Stimulated activated CD4-positive, alpha-beta T cell treated with anti-CD3 and anti-CD28 coated beads, Interleukin-4, amount 100 ng/mL, for 4 hours (primary cell): ENCODE measurements around the gene VSIG10L.

Source experiments
- DNase-seq, 2 experiments: peaks; one replicate each; pipeline ENCODE4 v3.0.0-alpha.2; 2020

Gene VSIG10L

GRCh38 chr19:51311351-51312257 is 30.3 kb downstream of the VSIG10L start, which contains the start of gene IGLON5:
IGLON5 (plus strand) TSS chr19:51311644; CDS start chr19:51311848, 204 bp downstream.
- DNase-seq: no peak

DNA sequence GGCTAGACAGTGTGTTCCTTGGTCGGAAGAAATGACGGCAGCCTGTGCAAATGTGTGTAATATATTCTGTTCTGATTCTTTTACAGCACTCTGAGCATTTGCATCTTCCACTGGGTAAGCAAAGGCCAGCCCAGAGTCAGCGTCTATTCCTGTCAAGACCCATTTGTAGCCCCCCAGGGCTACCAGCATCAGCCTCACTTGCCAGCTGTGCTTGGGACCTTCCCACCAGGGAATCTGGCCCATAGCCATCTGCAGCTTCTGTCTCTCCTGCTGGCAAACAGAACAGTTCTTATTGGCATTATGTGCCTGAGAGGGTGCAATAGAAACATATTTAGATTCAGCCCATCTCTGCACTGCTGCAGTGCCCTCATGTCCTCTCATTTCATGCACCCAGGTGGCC is 36.5 kb downstream of the VSIG10L start:
- no peak for DNase-seq

DNA sequence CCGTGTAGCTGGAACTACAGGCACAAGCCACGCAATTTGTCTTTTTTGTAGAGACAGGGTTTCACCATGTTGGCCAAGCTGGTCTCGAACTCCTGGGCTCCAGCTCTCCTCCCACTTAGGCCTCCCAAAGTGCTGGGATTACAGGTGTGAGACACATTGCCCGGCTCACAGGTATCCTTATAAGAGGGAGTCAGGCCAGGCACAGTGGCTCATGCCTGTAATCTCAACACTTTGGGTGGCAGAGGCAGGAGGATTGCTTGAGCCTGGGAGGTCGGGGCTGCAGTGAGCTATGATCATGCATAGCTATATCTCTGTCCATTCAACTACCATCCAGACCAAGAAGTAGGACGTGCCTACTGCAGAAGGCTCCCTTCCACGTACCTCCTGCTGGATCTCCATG is 40.7 kb downstream of the VSIG10L start:
- no peak for DNase-seq

DNA sequence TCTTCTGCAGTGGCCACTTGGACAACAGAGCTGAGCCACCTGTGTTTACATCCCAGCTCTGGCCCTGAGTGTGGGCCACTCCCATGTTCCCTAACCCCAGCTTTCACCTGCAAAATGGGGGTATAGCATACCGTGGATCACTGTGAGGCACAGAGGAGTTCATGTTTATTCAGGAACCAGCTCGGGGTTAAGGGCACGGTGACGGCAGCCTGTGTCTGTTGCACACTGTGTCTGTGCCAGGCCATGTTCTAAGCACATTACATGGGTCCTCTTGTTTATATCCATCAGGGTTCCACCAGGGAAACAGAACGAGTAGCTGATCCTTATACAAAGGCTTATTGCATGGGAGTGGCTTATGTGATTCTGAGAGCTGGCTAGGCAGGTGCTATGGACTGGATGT is 44.5 kb downstream of the VSIG10L start:
- DNase-seq: no peak

DNA sequence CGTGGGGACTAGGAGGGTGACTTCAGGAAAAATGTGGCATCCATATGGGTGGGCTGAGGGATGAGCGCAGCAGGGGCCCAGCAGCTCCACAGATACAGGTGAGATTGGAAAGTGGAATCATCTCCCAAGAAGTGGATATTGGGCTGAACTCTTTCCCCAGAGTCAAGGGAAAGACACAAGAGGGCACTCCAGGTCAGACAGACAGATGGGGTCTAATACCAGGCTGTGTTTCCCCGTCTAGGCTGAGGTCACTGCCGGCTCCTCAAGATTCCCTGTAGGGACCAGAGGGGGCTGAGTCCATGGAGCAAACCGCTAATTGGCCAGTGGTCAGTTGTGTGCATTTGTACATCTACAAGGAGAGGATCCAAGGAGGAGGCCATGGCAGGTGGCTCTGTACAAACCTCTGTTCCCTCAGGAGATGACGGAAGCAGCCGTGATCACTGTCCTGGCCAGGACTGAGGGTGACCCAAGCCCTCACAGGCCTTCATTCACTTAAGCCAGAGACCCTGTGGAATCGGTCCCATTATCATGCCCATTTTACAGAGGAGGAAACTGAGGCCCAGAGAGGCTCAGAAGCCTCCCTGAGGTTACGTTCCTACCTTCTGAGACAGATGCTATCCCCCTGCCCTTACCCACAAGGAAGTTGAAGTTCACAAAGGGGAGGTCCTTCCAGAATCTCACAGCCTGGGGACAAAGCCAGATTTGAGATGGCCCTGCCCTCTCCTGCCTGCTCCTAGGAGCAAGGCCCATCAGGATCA is 45.4 kb downstream of the VSIG10L start:
- DNase-seq: no peak

DNA sequence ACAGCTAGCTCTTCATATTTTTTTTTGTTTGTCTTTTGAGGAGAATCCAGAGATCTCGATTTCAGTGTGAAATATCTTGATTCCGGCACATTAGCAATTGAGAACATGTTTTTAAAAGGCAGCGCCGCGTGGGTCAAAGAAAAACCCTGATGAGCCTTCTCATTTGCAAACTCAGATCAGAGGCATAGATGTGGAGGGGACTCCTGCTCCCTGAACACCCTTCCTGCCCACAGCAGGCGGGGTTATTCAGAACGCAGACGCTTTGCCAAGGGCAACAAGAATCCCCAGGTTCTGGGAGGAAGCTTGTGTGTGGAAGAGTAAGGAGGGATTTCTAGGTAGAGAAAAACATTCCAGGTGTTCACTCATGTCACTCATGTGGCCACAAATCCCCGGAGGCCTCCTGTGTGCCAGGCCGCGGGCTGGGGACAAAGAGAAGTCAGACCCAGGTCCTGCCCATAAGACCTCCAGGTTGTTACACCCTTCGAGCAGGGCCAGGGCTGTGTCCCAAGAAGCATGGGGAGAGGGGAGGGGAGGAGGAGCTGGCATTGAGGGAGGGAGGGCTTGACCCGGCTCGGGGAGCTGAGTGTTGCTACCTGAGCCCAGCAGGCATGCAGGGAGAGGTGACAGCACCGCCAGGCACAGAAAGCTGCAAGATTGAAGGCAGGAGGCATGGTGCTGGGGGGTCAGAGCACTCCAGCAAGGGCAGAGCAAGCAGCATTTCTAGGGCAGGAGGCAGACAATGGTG is 46.4 kb downstream of the VSIG10L start:
- no peak for DNase-seq

- no peak for DNase-seq
These were observed 47.0 kb downstream of the VSIG10L start for GRCh38 chr19:51294977-51295375.

- DNase-seq: no peak
These were observed 47.5 kb downstream of the VSIG10L start for GRCh38 chr19:51294211-51294976.

GRCh38 chr19:51293571-51294210 is 48.2 kb downstream of the VSIG10L start:
- DNase-seq: no peak

DNA sequence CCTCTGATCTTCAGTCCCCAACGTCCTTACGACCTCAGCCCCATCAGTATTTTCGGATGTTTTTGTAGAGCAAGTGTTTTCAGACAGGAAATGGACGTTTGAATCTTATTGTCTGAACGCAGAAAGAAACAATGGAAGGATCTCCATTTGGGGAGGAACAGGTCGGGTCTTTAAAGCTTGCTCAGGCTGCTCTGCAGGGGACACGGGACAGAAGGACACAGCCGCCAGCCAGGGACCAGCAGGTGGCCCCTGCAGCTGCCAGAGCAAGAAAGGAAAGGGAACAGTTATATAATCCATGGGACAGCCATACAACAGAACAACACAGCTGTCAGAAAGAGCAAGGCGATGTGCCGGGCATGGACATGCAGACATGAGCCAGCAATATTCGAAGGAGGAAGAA is 49.0 kb downstream of the VSIG10L start:
- no peak for DNase-seq

DNA sequence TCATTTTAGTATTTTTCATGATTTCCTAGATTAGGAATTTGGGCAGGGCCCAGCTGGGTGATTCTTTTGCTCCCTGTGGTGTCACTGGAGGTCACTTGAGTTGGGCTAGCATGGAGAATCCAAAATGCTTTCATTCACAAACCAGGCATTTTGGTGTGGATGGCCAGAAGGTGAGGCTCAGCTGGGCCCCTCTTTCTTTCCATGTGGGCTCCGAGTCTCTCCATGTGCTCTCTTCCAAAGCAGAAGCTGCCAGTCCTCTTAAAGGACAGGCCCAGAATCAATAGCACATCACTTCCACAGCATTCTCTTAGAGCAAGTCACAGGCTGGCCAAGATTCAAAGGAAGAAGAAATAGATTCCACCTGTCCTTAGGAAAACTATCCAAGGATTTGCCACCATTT is 52.3 kb downstream of the VSIG10L start:
- DNase-seq: no peak

DNA sequence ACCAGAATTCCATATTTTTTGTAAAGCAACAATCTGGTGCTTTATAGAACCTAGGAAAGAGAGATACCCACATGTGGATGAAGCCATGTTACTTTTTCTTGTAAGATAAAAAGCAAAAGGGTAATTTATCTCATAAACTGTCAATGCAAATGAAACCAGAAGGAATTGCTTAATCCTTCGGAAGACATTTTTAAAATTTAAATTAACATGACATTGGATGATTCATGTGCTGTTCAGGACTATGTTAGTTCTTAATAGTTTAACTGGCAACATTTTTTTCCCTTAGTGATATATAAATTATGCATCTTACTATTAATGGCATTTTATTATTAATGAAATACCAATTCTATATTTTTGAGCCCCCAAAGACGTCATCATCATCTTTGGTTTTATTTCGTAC is 56.3 kb downstream of the VSIG10L start:
- DNase-seq: no peak

GRCh38 chr19:51282335-51282734 is 59.6 kb downstream of the VSIG10L start:
- no peak for DNase-seq
